Uterus (tissue), 4 donors: ENCODE results near the gene MAGI3. TPM values are rescaled to one million over a fixed set of nuclear protein-coding genes. Genes with fewer than 3 reads are reported as not detected.
A peak's percentile ranks its signal among the peaks of the same experiment; 100 is the strongest.

Experiments
- DNase-seq, 2 donors: peaks; one replicate each; pipeline ENCODE4 v3.0.0-alpha.2; 2019 to 2020
- H3K27ac ChIP-seq, 2 donors: fragments of 200-600 bp; sonication (generic); 1 replicate in 1 of 2; 2 replicates in 1 of 2; pipeline ENCODE4 v1.5.1; 2016 to 2018
- H3K27me3 ChIP-seq, 2 donors: fragments of 200-600 bp; sonication (generic); one replicate each; pipeline ENCODE4 v1.5.1; 2018 to 2019; ENCODE audit warnings: control low read depth in 1 of 2
- H3K36me3 ChIP-seq, 2 donors: fragments of 200-600 bp; sonication (generic); one replicate each; pipeline ENCODE4 v1.5.1; 2019; ENCODE audit warnings: control low read depth in 1 of 2
- H3K4me1 ChIP-seq, 2 donors: fragments of 200-600 bp; sonication (generic); one replicate each; pipeline ENCODE4 v1.5.1; 2018 to 2019; ENCODE audit warnings: control low read depth in 1 of 2
- H3K4me3 ChIP-seq, 2 donors: fragments of 200-600 bp; sonication (generic); 1 replicate in 1 of 2; 2 replicates in 1 of 2; pipeline ENCODE4 v1.5.1; 2018 to 2019; ENCODE audit warnings: mild to moderate bottlenecking in 1 of 2
- H3K9me3 ChIP-seq, 2 donors: fragments of 200-600 bp; sonication (generic); one replicate each; pipeline ENCODE4 v1.5.1; 2019; ENCODE audit warnings: control low read depth in 1 of 2
- CTCF ChIP-seq, 4 experiments: fragments of 200-600 bp in 2 of 4; fragments of 450-650 bp in 2 of 4; sonication (generic) in 2 of 4; IDR thresholded peaks; one replicate each; pipeline ENCODE4 v1.5.1; 2016 to 2019; ENCODE audit warnings: antibody characterized with exemption in 4 of 4, mild to moderate bottlenecking in 2 of 4, moderate library complexity in 1 of 4
- POLR2A ChIP-seq, 2 donors: fragments of 450-650 bp; IDR thresholded peaks; one replicate each; pipeline ENCODE4 v1.6.1; 2016; ENCODE audit warnings: antibody characterized with exemption in 2 of 2, mild to moderate bottlenecking in 1 of 2, moderate library complexity in 1 of 2
- intact Hi-C: fragments of 100-400 bp; cut with DNase I; formaldehyde crosslinking; loops from one replicate; pipeline ENCODE4 v1.15.1; 2023; ENCODE audit warnings: low total_unique reads
- total RNA-seq, 4 donors: library from RNA; depleted of rRNA in 3 of 4; stranded (reverse); fragments of >200 nt in 3 of 4; gene quantifications; one replicate each; pipeline versions ENCODE4 v1.1.0 to v1.2.4, GENCODE V29; 2014 to 2023
- donor health status: DM: yes; HTN: yes; CAD: no.

The MAGI3 gene
- total RNA-seq, 4 donors from 2014 or later = 12.4 to 37.5 (median 26.4) TPM

GRCh38 chr1:113659556-113659955, 269.2 kb downstream of the MAGI3 start:
- peak overlapping the region; percentile 40 to 60 for H3K27ac ChIP-seq
- TF ChIP-seq POLR2A (IDR thresholded peaks at IDR 0.05) (no peak), CTCF (IDR thresholded peaks at IDR 0.05) (no peak)
- no peak overlapping the region for H3K4me3 ChIP-seq
- no peaks in the 10 kb centered on the region for H3K4me1 ChIP-seq
- H3K9me3 ChIP-seq = no peaks in the 10 kb centered on the region
- H3K27me3 ChIP-seq = no peaks in the 10 kb centered on the region
- no peaks in the 10 kb centered on the region for H3K36me3 ChIP-seq
- no peak for DNase-seq
- intact Hi-C loops = no loop called here

GRCh38 chr1:113660088-113660487, 269.8 kb downstream of the MAGI3 start:
- no peak for TF ChIP-seq CTCF (IDR thresholded peaks at IDR 0.05)
- no peak for TF ChIP-seq POLR2A (IDR thresholded peaks at IDR 0.05)
- Histone ChIP-seq H3K9me3 (no peaks in the 10 kb centered on the region), H3K4me3 (no peak overlapping the region), H3K27me3 (no peaks in the 10 kb centered on the region), H3K4me1 (no peaks in the 10 kb centered on the region), H3K27ac (peak overlapping the region in 1 of 2 donors; percentile 60), H3K36me3 (no peaks in the 10 kb centered on the region)
- no peak for DNase-seq
- intact Hi-C loops = no loop called here

- intact Hi-C loops = no loop called here
- Histone ChIP-seq H3K4me3 (no peak overlapping the region), H3K36me3 (no peaks in the 10 kb centered on the region), H3K4me1 (no peaks in the 10 kb centered on the region), H3K9me3 (no peaks in the 10 kb centered on the region), H3K27ac (no peak overlapping the region), H3K27me3 (no peaks in the 10 kb centered on the region)
- DNase-seq = no peak
- no peak for TF ChIP-seq POLR2A (IDR thresholded peaks at IDR 0.05)
- TF ChIP-seq CTCF (IDR thresholded peaks at IDR 0.05) = no peak
These were observed 271.8 kb downstream of the MAGI3 start for GRCh38 chr1:113662101-113662500.

- no peak for DNase-seq
- Histone ChIP-seq H3K9me3 (no peaks in the 10 kb centered on the region), H3K4me3 (no peak overlapping the region), H3K27ac (no peak overlapping the region), H3K36me3 (no peaks in the 10 kb centered on the region), H3K27me3 (no peaks in the 10 kb centered on the region), H3K4me1 (no peaks in the 10 kb centered on the region)
- intact Hi-C loops = no loop called here
- no peak for TF ChIP-seq CTCF (IDR thresholded peaks at IDR 0.05)
- TF ChIP-seq POLR2A (IDR thresholded peaks at IDR 0.05) = no peak
These were observed 273.0 kb downstream of the MAGI3 start for GRCh38 chr1:113663165-113663951.

GRCh38 chr1:113665071-113665470, 274.8 kb downstream of the MAGI3 start:
- no peak overlapping the region for H3K4me3 ChIP-seq
- no peak overlapping the region for H3K27ac ChIP-seq
- intact Hi-C loops = no loop called here
- DNase-seq = no peak
- no peaks in the 10 kb centered on the region for H3K27me3 ChIP-seq
- no peaks in the 10 kb centered on the region for H3K36me3 ChIP-seq
- TF ChIP-seq POLR2A (IDR thresholded peaks at IDR 0.05) (no peak), CTCF (IDR thresholded peaks at IDR 0.05) (no peak)
- no peaks in the 10 kb centered on the region for H3K9me3 ChIP-seq
- no peaks in the 10 kb centered on the region for H3K4me1 ChIP-seq
